PC-3 (cell line): Measurements from ENCODE around the gene ZNF638. TPM values are rescaled to one million over a fixed set of nuclear protein-coding genes. Genes with fewer than 3 reads are reported as not detected.

Experiments
- ATAC-seq: fragments of 200-7000 bp; cut with Tn5 transposase; 2 replicates; pipeline ENCODE4 v1.9.1; 2020; ENCODE audit warnings: mild to moderate bottlenecking, moderate library complexity
- BruUV-seq: library from RNA; stranded (reverse); fragments of 400-500 nt; replicated peaks from 2 replicates; lab custom pipeline; 2021; lab: Mats Ljungman, UMichigan
- CTCF ChIA-PET: fragments of 300-600 bp; sonication (Branson Sonifier 250); formaldehyde crosslinking; loops from one replicate; lab custom pipeline; 2022; ENCODE audit warnings: antibody characterized with exemption; lab: Charles Lee
- POLR2A ChIA-PET: fragments of 300-600 bp; sonication (Branson Sonifier 250); formaldehyde crosslinking; loops from one replicate; lab custom pipeline; 2022; ENCODE audit warnings: antibody characterized with exemption; ENCODE audit not compliant: unreplicated experiment; lab: Charles Lee
- DNase-seq: peaks from one replicate; pipeline ENCODE4 v3.0.0-alpha.2; 2015
- H2AFZ ChIP-seq: fragments of 300-600 bp; sonication (generic); 2 replicates; pipeline ENCODE4 v1.6.0; 2016; ENCODE audit warnings: antibody characterized with exemption, low read length
- H3F3A ChIP-seq: fragments of 300-600 bp; sonication (generic); one replicate; pipeline ENCODE4 v1.6.0; 2017; ENCODE audit warnings: antibody characterized with exemption, low read length, control low read depth, mild to moderate bottlenecking; ENCODE audit not compliant: unreplicated experiment
- H3K27ac ChIP-seq: fragments of 300-600 bp; sonication (generic); 2 replicates; pipeline ENCODE4 v1.5.1; 2016; ENCODE audit warnings: mild to moderate bottlenecking, low read length
- H3K27me3 ChIP-seq: fragments of 300-600 bp; sonication (generic); 2 replicates; pipeline ENCODE4 v1.6.1; 2016; ENCODE audit warnings: low read length, mixed read lengths
- H3K36me3 ChIP-seq: fragments of 300-600 bp; sonication (generic); 2 replicates; pipeline ENCODE4 v1.6.1; 2016; ENCODE audit warnings: low read depth, mixed run types, low read length, mixed read lengths
- H3K4me1 ChIP-seq: fragments of 300-600 bp; sonication (generic); 2 replicates; pipeline ENCODE4 v1.5.1; 2016; ENCODE audit warnings: low read length; ENCODE audit not compliant: insufficient read depth
- H3K4me2 ChIP-seq: fragments of 300-600 bp; sonication (generic); 2 replicates; pipeline ENCODE4 v1.6.0; 2016; ENCODE audit warnings: low read length
- H3K4me3 ChIP-seq: fragments of 300-600 bp; sonication (generic); 2 replicates; pipeline ENCODE4 v1.5.1; 2016; ENCODE audit warnings: mild to moderate bottlenecking, low read length, mixed read lengths
- H3K79me2 ChIP-seq: fragments of 300-600 bp; sonication (generic); 2 replicates; pipeline ENCODE4 v1.6.1; 2017; ENCODE audit warnings: low read length, mixed read lengths
- H3K9ac ChIP-seq: fragments of 300-600 bp; sonication (generic); 2 replicates; pipeline ENCODE4 v1.6.0; 2016; ENCODE audit warnings: mild to moderate bottlenecking, low read length
- H3K9me2 ChIP-seq: fragments of 300-600 bp; sonication (generic); replicated peaks from 2 replicates; pipeline ENCODE4 v1.6.1; 2016; ENCODE audit warnings: mixed run types, low read length, mixed read lengths
- H3K9me3 ChIP-seq: fragments of 300-600 bp; sonication (generic); 2 replicates; pipeline ENCODE4 v1.6.1; 2016; ENCODE audit warnings: low read length, mixed read lengths
- H4K20me1 ChIP-seq: fragments of 300-600 bp; sonication (generic); 2 replicates; pipeline ENCODE4 v1.6.1; 2016; ENCODE audit warnings: low read length, mixed read lengths
- EZH2 ChIP-seq: fragments of 300-600 bp; sonication (generic); IDR thresholded peaks from one replicate; pipeline ENCODE4 v1.6.1; 2017; ENCODE audit warnings: antibody characterized with exemption, mild to moderate bottlenecking, low read length; ENCODE audit not compliant: unreplicated experiment
- EZH2phosphoT487 ChIP-seq: fragments of 300-600 bp; sonication (generic); IDR thresholded peaks from 2 replicates; pipeline ENCODE4 v1.6.1; 2018; ENCODE audit warnings: mild to moderate bottlenecking, antibody characterized with exemption, low read length, borderline replicate concordance
- intact Hi-C: fragments of 100-400 bp; cut with micrococcal nuclease; formaldehyde crosslinking; loops from 2 replicates; pipeline ENCODE4 v1.9.0; 2023
- total RNA-seq: library from RNA; depleted of rRNA; stranded (reverse); fragments of >200 nt; gene quantifications from 2 replicates; pipeline ENCODE4 v1.2.3, GENCODE V29; 2014
- TF ChIP-seq, protein P1 (sequence below): fragments of 300-600 bp; sonication (generic); conservative IDR thresholded peaks from 2 replicates; pipeline ENCODE4 v1.5.1; 2017; ENCODE audit warnings: antibody characterized with exemption, low read depth, mild to moderate bottlenecking, low read length

Gene ZNF638
- total RNA-seq, 1 experiment from 2014 or later = 93.2 TPM

DNA sequence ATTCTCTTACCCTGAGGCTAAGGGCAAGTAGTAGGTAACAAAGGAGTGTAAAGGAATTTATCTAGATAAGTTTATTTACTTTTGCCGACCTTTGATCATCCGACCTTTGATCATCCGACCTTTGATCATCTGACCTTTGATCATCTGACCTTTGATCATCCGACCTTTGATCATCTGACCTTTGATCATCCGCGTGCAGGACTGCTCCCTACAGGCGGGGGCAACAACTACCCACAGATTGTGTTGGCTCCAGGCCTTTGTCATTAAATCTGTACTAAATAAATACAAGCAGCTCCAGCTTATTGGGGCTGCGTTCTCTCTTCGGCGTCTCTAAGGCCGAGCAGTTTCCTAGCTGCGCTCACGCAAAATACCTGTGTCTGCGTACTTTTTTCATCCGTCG, 56.6 kb downstream of the ZNF638 start:
- no peaks in the 10 kb centered on the region for H3K9me3 ChIP-seq

DNA sequence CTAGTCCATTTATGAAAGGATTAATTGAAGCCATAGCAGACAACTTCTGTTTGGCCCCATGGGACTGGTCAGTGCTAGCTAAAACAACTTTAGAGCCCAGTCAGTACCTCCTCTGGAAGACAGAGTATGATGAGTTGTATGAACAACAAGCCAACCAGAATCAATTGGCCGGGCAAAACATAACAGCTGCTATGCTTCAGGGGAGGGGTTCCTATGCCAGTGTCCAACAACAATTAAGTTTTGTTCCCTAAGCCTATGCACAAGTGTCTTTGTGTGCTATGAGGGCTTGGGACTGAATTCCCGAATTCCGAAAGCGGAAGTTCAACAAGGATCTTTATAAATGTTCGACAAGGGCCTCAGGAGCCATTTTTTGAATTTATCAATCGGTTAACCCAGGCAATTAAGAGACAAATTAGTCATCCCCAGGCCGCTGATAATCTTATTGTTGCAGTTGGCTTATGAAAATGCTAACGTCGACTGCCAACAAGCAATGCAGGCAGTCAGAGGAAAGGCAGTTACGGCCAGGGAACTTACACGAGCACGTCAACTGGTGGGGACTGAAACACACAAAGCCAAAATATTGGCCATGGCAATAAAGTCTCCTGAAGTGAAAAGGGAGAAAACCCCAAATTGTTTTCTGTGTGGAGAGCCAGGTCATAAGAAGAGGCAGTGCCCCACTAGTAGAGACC, 57.9 kb downstream of the ZNF638 start:
- no peaks in the 10 kb centered on the region for H3K79me2 ChIP-seq
- POLR2A ChIA-PET = no interaction called here
- CTCF ChIA-PET = no interaction called here
- H3K27ac ChIP-seq = no peak overlapping the region
- no peak for DNase-seq
- H3K4me2 ChIP-seq = no peak overlapping the region
- H3K9ac ChIP-seq = no peak overlapping the region
- H3K4me1 ChIP-seq = no peaks in the 10 kb centered on the region
- no peaks in the 10 kb centered on the region for H4K20me1 ChIP-seq
- no peaks in the 10 kb centered on the region for H3K27me3 ChIP-seq
- no peaks in the 10 kb centered on the region for H3F3A ChIP-seq
- TF ChIP-seq, protein P1, sequence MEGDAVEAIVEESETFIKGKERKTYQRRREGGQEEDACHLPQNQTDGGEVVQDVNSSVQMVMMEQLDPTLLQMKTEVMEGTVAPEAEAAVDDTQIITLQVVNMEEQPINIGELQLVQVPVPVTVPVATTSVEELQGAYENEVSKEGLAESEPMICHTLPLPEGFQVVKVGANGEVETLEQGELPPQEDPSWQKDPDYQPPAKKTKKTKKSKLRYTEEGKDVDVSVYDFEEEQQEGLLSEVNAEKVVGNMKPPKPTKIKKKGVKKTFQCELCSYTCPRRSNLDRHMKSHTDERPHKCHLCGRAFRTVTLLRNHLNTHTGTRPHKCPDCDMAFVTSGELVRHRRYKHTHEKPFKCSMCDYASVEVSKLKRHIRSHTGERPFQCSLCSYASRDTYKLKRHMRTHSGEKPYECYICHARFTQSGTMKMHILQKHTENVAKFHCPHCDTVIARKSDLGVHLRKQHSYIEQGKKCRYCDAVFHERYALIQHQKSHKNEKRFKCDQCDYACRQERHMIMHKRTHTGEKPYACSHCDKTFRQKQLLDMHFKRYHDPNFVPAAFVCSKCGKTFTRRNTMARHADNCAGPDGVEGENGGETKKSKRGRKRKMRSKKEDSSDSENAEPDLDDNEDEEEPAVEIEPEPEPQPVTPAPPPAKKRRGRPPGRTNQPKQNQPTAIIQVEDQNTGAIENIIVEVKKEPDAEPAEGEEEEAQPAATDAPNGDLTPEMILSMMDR = no peak
- no peak for TF ChIP-seq EZH2
- no peak for TF ChIP-seq EZH2phosphoT487
- no peak for ATAC-seq
- no TSS peak for BruUV-seq
- intact Hi-C loops = no loop called here
- H2AFZ ChIP-seq = no peak overlapping the region
- no peak overlapping the region for H3K4me3 ChIP-seq
- H3K36me3 ChIP-seq = peaks cover 36% of the 10 kb centered on the region
- no peaks in the 10 kb centered on the region for H3K9me3 ChIP-seq
- H3K9me2 ChIP-seq = no peaks in the 10 kb centered on the region

More for the DNA sequence above, 56.6 kb downstream of the ZNF638 start:
- peaks cover 37% of the 10 kb centered on the region for H3K36me3 ChIP-seq
- no peak overlapping the region for H3K4me3 ChIP-seq
- H3K79me2 ChIP-seq = no peaks in the 10 kb centered on the region
- POLR2A ChIA-PET = no interaction called here
- intact Hi-C loops = no loop called here
- no peaks in the 10 kb centered on the region for H3K9me2 ChIP-seq
- no TSS peak for BruUV-seq
- no peaks in the 10 kb centered on the region for H3K4me1 ChIP-seq
- DNase-seq (no peak), ATAC-seq (no peak)
- CTCF ChIA-PET = no interaction called here
- H3K9ac ChIP-seq = no peak overlapping the region
- H3K27ac ChIP-seq = no peak overlapping the region
- H4K20me1 ChIP-seq = no peaks in the 10 kb centered on the region
- H2AFZ ChIP-seq = no peak overlapping the region
- no peaks in the 10 kb centered on the region for H3K27me3 ChIP-seq
- H3F3A ChIP-seq = no peaks in the 10 kb centered on the region
- no peak for TF ChIP-seq EZH2phosphoT487
- TF ChIP-seq, protein P1 = no peak
- no peak for TF ChIP-seq EZH2
- no peak overlapping the region for H3K4me2 ChIP-seq

DNA sequence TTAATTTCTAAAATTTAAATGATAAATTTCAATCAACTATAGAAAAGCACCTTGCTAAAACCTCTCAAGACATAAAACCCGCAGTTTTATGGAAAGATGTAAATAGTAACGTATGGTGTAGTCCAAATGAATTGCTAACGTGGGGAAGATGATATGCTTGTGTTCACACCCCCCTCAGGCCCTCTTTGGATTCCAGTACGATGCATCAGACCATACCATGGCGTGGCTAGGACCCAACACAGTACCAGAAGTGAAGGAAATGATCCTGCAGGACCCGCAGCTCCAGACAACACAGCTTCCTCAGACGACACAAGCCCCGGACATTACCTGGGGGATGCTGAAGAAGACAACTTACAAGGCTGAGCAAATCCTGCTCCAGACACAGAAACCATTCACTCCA, 61.6 kb downstream of the ZNF638 start:
- peaks cover 33% of the 10 kb centered on the region for H3K36me3 ChIP-seq
- no peak for DNase-seq
- no peak for ATAC-seq

More for the DNA sequence above, 61.6 kb downstream of the ZNF638 start:
- POLR2A ChIA-PET = interaction anchor here (0.7 kb wide), 1 partner anchor 62 kb away, joined by 24 read pairs; the partner anchor contains the start of gene ZNF638
- CTCF ChIA-PET = no interaction called here
- H2AFZ ChIP-seq = no peak overlapping the region
- BruUV-seq = no TSS peak
- no peaks in the 10 kb centered on the region for H3K27me3 ChIP-seq
- H3K27ac ChIP-seq = no peak overlapping the region
- H3K4me3 ChIP-seq = no peak overlapping the region
- H3K9me2 ChIP-seq = no peaks in the 10 kb centered on the region
- no peaks in the 10 kb centered on the region for H3K4me1 ChIP-seq
- TF ChIP-seq EZH2phosphoT487 (no peak), EZH2 (no peak)
- TF ChIP-seq, protein P1 = no peak
- no peak overlapping the region for H3K4me2 ChIP-seq
- H3K79me2 ChIP-seq = no peaks in the 10 kb centered on the region
- H3F3A ChIP-seq = no peaks in the 10 kb centered on the region
- no peaks in the 10 kb centered on the region for H4K20me1 ChIP-seq
- intact Hi-C loops = no loop called here
- no peaks in the 10 kb centered on the region for H3K9me3 ChIP-seq
- H3K9ac ChIP-seq = no peak overlapping the region
